ENCODE measurements around the gene INTS2. TPM values are rescaled to one million over a fixed set of nuclear protein-coding genes. Genes with fewer than 3 reads are reported as not detected.

INTS2 gene
- total RNA-seq, 5 donors from 2014 or later (not counting 1 experiment from before 2014, with no cell fraction given) = 15.2 to 21.2 (median 16.9) TPM

GRCh38 chr17:61875285-61875684 is 52.5 kb downstream of the INTS2 start:
- H3K9me3 Mint-ChIP-seq = no peaks in the 10 kb centered on the region
- Histone ChIP-seq H3K27me3 (replicated peaks in 1 of 2; ENCODE audit: control insufficient read depth in 2 of 2, extremely low read depth in 1 of 2, insufficient read depth in 2 of 2, low read length in 1 of 2) (no peaks in the 10 kb centered on the region), H3K36me3 (ENCODE audit: control insufficient read depth in 2 of 2, extremely low read depth in 1 of 2, insufficient read depth in 1 of 2, low read length in 1 of 2) (peaks cover 10 to 53% of the 10 kb centered on the region in 2 donors), H3K9me3 (no peaks in the 10 kb centered on the region), H3K27ac (ENCODE audit: low read length) (no peak overlapping the region), H3K4me3 (ENCODE audit: control insufficient read depth in 1 of 2, extremely low read depth in 1 of 2, low read length in 1 of 2) (no peak overlapping the region), H3K4me1 (ENCODE audit: control insufficient read depth in 1 of 2, extremely low read depth in 1 of 2, insufficient read depth in 2 of 2, low read length in 2 of 2) (no peaks in the 10 kb centered on the region)
- H3K36me3 Mint-ChIP-seq = peaks cover 28% of the 10 kb centered on the region
- H3K27me3 Mint-ChIP-seq = no peaks in the 10 kb centered on the region
- DNase-seq (no peak), ATAC-seq (replicated peaks in 1 of 4) (no peak)
- H3K4me3 Mint-ChIP-seq = no peak overlapping the region
- ChIA-PET CTCF (interaction anchor here in 1 of 2 donors (0.6 kb wide), 1 partner anchor 1715 kb away, joined by 3 read pairs; no protein-coding TSS in a partner anchor), POLR2A (no interaction called here)
- no CpG with 5 or more reads among the region's 1 CpG for WGBS (ENCODE audit: insufficient coverage)
- H3K27ac Mint-ChIP-seq = no peak overlapping the region
- peaks cover 0 to 7% (median 6%) of the 10 kb centered on the region in 3 donors for H3K4me1 Mint-ChIP-seq

GRCh38 chr17:61874075-61874474 is 53.7 kb downstream of the INTS2 start:
- H3K4me1 Mint-ChIP-seq = peaks cover 0 to 7% (median 6%) of the 10 kb centered on the region in 3 donors
- Histone ChIP-seq H3K9me3 (no peaks in the 10 kb centered on the region), H3K4me1 (ENCODE audit: control insufficient read depth in 1 of 2, extremely low read depth in 1 of 2, insufficient read depth in 2 of 2, low read length in 2 of 2) (no peaks in the 10 kb centered on the region), H3K27ac (ENCODE audit: low read length) (no peak overlapping the region), H3K27me3 (replicated peaks in 1 of 2; ENCODE audit: control insufficient read depth in 2 of 2, extremely low read depth in 1 of 2, insufficient read depth in 2 of 2, low read length in 1 of 2) (no peaks in the 10 kb centered on the region), H3K4me3 (ENCODE audit: control insufficient read depth in 1 of 2, extremely low read depth in 1 of 2, low read length in 1 of 2) (no peak overlapping the region), H3K36me3 (ENCODE audit: control insufficient read depth in 2 of 2, extremely low read depth in 1 of 2, insufficient read depth in 1 of 2, low read length in 1 of 2) (peaks cover 10 to 54% of the 10 kb centered on the region in 2 donors)
- POLR2A ChIA-PET = interaction anchor here in 1 of 2 donors (0.6 kb wide), 1 partner anchor 11 kb away, joined by 4 read pairs; the partner anchor contains the start of gene BRIP1
- peaks cover 36% of the 10 kb centered on the region for H3K36me3 Mint-ChIP-seq
- ATAC-seq (replicated peaks in 1 of 4) = no peak
- peak overlapping the region in 1 of 2 donors; percentile 19 for H3K27ac Mint-ChIP-seq
- H3K9me3 Mint-ChIP-seq = no peaks in the 10 kb centered on the region
- H3K4me3 Mint-ChIP-seq = no peak overlapping the region
- no CpG with 5 or more reads among the region's 2 CpGs for WGBS (ENCODE audit: insufficient coverage)
- H3K27me3 Mint-ChIP-seq = no peaks in the 10 kb centered on the region
- no peak for DNase-seq
- CTCF ChIA-PET = no interaction called here

GRCh38 chr17:61872099-61872498 is 55.7 kb downstream of the INTS2 start:
- H3K4me3 Mint-ChIP-seq = no peak overlapping the region
- H3K27ac ChIP-seq (ENCODE audit: low read length) = no peak overlapping the region
- POLR2A ChIA-PET = no interaction called here
- ATAC-seq (replicated peaks in 1 of 4) (no peak), DNase-seq (no peak)
- peaks cover 5 to 50% of the 10 kb centered on the region in 2 donors for H3K36me3 ChIP-seq (ENCODE audit: control insufficient read depth in 2 of 2, extremely low read depth in 1 of 2, insufficient read depth in 1 of 2, low read length in 1 of 2)
- CTCF ChIA-PET = interaction anchor here in 1 of 2 donors (0.6 kb wide), 1 partner anchor 452 kb away, joined by 4 read pairs; no protein-coding TSS in a partner anchor
- H3K27me3 ChIP-seq (replicated peaks in 1 of 2; ENCODE audit: control insufficient read depth in 2 of 2, extremely low read depth in 1 of 2, insufficient read depth in 2 of 2, low read length in 1 of 2) = no peaks in the 10 kb centered on the region
- H3K4me1 ChIP-seq (ENCODE audit: control insufficient read depth in 1 of 2, extremely low read depth in 1 of 2, insufficient read depth in 2 of 2, low read length in 2 of 2) = no peaks in the 10 kb centered on the region
- H3K27ac Mint-ChIP-seq = no peak overlapping the region
- H3K36me3 Mint-ChIP-seq = peaks cover 28% of the 10 kb centered on the region
- no peaks in the 10 kb centered on the region for H3K9me3 Mint-ChIP-seq
- WGBS (ENCODE audit: insufficient coverage) = no CpG with 5 or more reads among the region's 3 CpGs
- no peak overlapping the region for H3K4me3 ChIP-seq (ENCODE audit: control insufficient read depth in 1 of 2, extremely low read depth in 1 of 2, low read length in 1 of 2)
- no peaks in the 10 kb centered on the region for H3K9me3 ChIP-seq
- no peaks in the 10 kb centered on the region for H3K27me3 Mint-ChIP-seq
- peaks cover 0 to 7% (median 6%) of the 10 kb centered on the region in 3 donors for H3K4me1 Mint-ChIP-seq

- WGBS (ENCODE audit: insufficient coverage) = no CpG with 5 or more reads among the region's 3 CpGs
- DNase-seq = no peak
- CTCF ChIA-PET = interaction anchor here in 1 of 2 donors (0.6 kb wide), 1 partner anchor 724 kb away, joined by 3 read pairs; no protein-coding TSS in a partner anchor
- Histone ChIP-seq H3K4me1 (ENCODE audit: control insufficient read depth in 1 of 2, extremely low read depth in 1 of 2, insufficient read depth in 2 of 2, low read length in 2 of 2) (no peaks in the 10 kb centered on the region), H3K9me3 (no peaks in the 10 kb centered on the region), H3K27ac (ENCODE audit: low read length) (no peak overlapping the region), H3K4me3 (ENCODE audit: control insufficient read depth in 1 of 2, extremely low read depth in 1 of 2, low read length in 1 of 2) (no peak overlapping the region), H3K27me3 (replicated peaks in 1 of 2; ENCODE audit: control insufficient read depth in 2 of 2, extremely low read depth in 1 of 2, insufficient read depth in 2 of 2, low read length in 1 of 2) (no peaks in the 10 kb centered on the region), H3K36me3 (ENCODE audit: control insufficient read depth in 2 of 2, extremely low read depth in 1 of 2, insufficient read depth in 1 of 2, low read length in 1 of 2) (peaks cover 0 to 34% of the 10 kb centered on the region in 2 donors)
- ATAC-seq (replicated peaks in 1 of 4) = no peak
- POLR2A ChIA-PET = interaction anchor here in 1 of 2 donors (0.5 kb wide), 1 partner anchor 86 kb away, joined by 10 read pairs; no protein-coding TSS in a partner anchor
- Mint-ChIP-seq H3K9me3 (no peaks in the 10 kb centered on the region), H3K27me3 (no peaks in the 10 kb centered on the region), H3K4me1 (peaks cover 3 to 10% (median 8%) of the 10 kb centered on the region in 3 donors), H3K36me3 (peaks cover 25% of the 10 kb centered on the region), H3K4me3 (no peak overlapping the region), H3K27ac (no peak overlapping the region)
These were observed 58.6 kb downstream of the INTS2 start for GRCh38 chr17:61869138-61869537.

GRCh38 chr17:61868074-61868473 is 59.7 kb downstream of the INTS2 start:
- peaks cover 0 to 31% of the 10 kb centered on the region in 2 donors for H3K36me3 ChIP-seq (ENCODE audit: control insufficient read depth in 2 of 2, extremely low read depth in 1 of 2, insufficient read depth in 1 of 2, low read length in 1 of 2)
- peaks cover 0 to 5% of the 10 kb centered on the region in 2 experiments for H3K4me1 ChIP-seq (ENCODE audit: control insufficient read depth in 1 of 2, extremely low read depth in 1 of 2, insufficient read depth in 2 of 2, low read length in 2 of 2)
- POLR2A ChIA-PET = no interaction called here
- H3K36me3 Mint-ChIP-seq = peaks cover 21% of the 10 kb centered on the region
- ATAC-seq (replicated peaks in 1 of 4) = no peak
- H3K4me3 Mint-ChIP-seq = no peak overlapping the region
- CTCF ChIA-PET = interaction anchor here in 1 of 2 donors (0.6 kb wide), 1 partner anchor 1300 kb away, joined by 3 read pairs; no protein-coding TSS in a partner anchor
- no peak overlapping the region for H3K27ac Mint-ChIP-seq
- no peak overlapping the region for H3K27ac ChIP-seq (ENCODE audit: low read length)
- H3K9me3 Mint-ChIP-seq = no peaks in the 10 kb centered on the region
- H3K27me3 ChIP-seq (replicated peaks in 1 of 2; ENCODE audit: control insufficient read depth in 2 of 2, extremely low read depth in 1 of 2, insufficient read depth in 2 of 2, low read length in 1 of 2) = no peaks in the 10 kb centered on the region
- H3K9me3 ChIP-seq = no peaks in the 10 kb centered on the region
- no peaks in the 10 kb centered on the region for H3K27me3 Mint-ChIP-seq
- DNase-seq = no peak
- H3K4me1 Mint-ChIP-seq = peaks cover 10 to 14% (median 11%) of the 10 kb centered on the region in 3 donors
- H3K4me3 ChIP-seq (ENCODE audit: control insufficient read depth in 1 of 2, extremely low read depth in 1 of 2, low read length in 1 of 2) = no peak overlapping the region
- no CpG with 5 or more reads among the region's 2 CpGs for WGBS (ENCODE audit: insufficient coverage)

GRCh38 chr17:61867033-61867432 is 60.7 kb downstream of the INTS2 start:
- no peaks in the 10 kb centered on the region for H3K27me3 Mint-ChIP-seq
- ATAC-seq (replicated peaks in 1 of 4) = no peak
- Histone ChIP-seq H3K9me3 (no peaks in the 10 kb centered on the region), H3K27ac (ENCODE audit: low read length) (no peak overlapping the region), H3K4me3 (ENCODE audit: control insufficient read depth in 1 of 2, extremely low read depth in 1 of 2, low read length in 1 of 2) (no peak overlapping the region), H3K36me3 (ENCODE audit: control insufficient read depth in 2 of 2, extremely low read depth in 1 of 2, insufficient read depth in 1 of 2, low read length in 1 of 2) (peaks cover 0 to 29% of the 10 kb centered on the region in 2 donors), H3K4me1 (ENCODE audit: control insufficient read depth in 1 of 2, extremely low read depth in 1 of 2, insufficient read depth in 2 of 2, low read length in 2 of 2) (peaks cover 4 to 12% of the 10 kb centered on the region in 2 experiments), H3K27me3 (replicated peaks in 1 of 2; ENCODE audit: control insufficient read depth in 2 of 2, extremely low read depth in 1 of 2, insufficient read depth in 2 of 2, low read length in 1 of 2) (no peaks in the 10 kb centered on the region)
- H3K9me3 Mint-ChIP-seq = no peaks in the 10 kb centered on the region
- H3K4me3 Mint-ChIP-seq = no peak overlapping the region
- H3K36me3 Mint-ChIP-seq = peaks cover 19% of the 10 kb centered on the region
- DNase-seq = no peak
- peaks cover 20 to 25% (median 22%) of the 10 kb centered on the region in 3 donors for H3K4me1 Mint-ChIP-seq
- ChIA-PET POLR2A (interaction anchor here in 1 of 2 donors (0.6 kb wide), 1 partner anchor 141 kb away, joined by 3 read pairs; no protein-coding TSS in a partner anchor), CTCF (no interaction called here)
- H3K27ac Mint-ChIP-seq = no peak overlapping the region

Data from T-cell (primary cell).